HG03469 (cell line): Measurements from ENCODE around the gene RASA4B.
"Not testable (repeated sequence)": the region's sequence is repeated elsewhere in the genome, so short reads cannot be mapped to it uniquely, and the experiment has no call there.

Experiments used
- ATAC-seq: cut with Tn5 transposase; IDR thresholded peaks from one replicate; pipeline ENCODE4 v1.9.1; 2021; ENCODE audit warnings: mild to moderate bottlenecking, moderate library complexity, moderate number of reproducible peaks; ENCODE audit not compliant: unreplicated experiment

Gene RASA4B

DNA sequence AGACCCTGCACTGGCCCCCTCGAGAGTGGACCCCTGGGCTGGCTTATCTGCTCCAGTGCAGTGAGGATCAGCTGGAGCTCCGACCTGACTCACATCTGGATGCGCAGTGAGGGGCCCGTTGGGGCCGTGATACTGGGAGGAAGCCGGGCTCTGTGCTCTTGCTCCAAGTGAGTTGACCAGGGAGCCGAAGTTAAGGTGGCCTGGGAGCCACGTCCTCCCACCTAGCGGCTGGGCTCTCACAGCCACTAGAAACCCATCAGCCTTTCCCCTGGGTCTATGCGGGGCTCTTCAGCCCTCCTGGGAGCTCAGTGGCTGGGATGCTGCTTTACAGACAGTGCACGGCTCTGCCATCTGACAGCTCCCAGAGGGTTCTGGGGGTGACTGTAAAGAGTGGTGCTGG is 62.0 kb downstream of the RASA4B start:
- ATAC-seq, result no peak

DNA sequence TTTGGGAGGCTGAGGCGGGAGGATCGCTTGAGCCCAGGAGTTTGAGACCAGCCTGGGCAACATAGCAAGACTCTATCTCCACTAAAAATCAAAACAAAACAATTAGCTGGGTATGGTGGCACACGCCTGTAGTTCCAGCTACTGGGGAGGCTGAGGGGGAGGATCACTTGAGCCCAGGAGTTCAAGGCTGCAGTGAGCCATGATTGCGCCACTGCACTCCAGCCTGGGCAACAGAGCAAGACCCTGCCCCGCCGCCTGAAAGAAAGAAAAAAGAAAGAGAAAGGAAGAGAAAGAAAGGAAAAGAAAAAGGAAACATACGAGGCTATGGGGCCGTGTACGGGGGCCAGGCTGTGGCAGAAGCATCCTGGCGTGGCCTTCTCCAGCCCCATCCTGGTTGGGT is 62.6 kb downstream of the RASA4B start:
- not testable (repeated sequence) for ATAC-seq

DNA sequence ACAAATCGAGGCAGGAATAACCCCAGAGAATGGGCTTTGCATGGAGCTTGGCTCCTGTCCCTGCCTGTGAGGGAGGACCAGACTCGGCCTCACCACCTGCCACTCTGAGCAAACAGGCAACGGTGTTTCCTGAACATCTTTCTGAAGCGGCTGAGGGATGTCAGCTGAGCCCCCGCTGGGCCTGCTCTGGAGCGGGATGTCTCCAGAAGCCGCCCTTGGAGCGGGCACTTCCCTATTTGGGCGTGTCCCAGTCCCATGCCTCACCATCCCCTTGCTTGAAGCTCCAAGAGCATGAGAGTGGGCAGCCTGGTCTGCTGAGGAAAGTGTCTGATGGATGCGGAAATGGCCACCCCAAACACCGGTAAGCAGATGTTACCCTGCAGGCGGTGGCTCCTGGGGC is 63.1 kb downstream of the RASA4B start:
- no peak for ATAC-seq

DNA sequence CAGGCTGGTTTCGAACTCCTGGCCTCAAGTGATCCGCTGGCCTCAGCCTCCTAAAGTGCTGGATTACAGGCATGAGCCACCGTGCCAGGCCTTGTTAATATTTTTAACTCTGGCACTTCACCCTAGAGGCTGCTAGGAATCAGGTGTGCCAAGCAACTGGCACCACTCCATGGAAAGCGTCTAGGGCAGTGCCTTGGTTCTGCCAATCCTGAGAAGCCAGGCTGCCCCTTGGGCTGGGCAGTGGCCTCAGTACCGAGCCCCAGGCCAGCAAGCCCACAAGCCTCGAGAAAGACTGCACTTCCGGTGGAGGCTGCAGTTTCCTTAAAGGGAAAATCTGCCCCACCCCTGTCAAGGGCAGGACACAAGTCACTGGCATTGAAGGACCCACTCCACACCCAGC is 64.3 kb downstream of the RASA4B start:
- no peak for ATAC-seq

DNA sequence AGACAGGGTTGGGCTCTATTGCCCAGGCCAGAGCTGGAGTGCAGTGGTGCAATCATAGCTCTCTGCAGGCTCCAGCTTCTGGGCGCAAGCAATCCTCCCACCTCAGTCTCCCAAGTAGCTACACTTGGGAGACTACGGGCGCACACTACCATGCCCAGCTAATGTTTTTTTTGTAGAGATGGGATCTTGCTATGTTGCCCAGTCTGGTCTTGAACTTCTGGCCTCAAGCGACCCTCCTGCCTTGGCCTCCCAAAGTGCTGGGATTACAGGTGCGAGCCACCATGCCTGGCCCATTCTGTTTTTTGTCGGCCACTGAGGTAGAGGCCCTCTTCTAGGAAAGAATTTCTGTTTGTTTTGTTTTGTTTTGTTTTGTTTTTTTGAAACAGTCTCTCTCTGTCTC is 65.1 kb downstream of the RASA4B start:
- no peak for ATAC-seq

DNA sequence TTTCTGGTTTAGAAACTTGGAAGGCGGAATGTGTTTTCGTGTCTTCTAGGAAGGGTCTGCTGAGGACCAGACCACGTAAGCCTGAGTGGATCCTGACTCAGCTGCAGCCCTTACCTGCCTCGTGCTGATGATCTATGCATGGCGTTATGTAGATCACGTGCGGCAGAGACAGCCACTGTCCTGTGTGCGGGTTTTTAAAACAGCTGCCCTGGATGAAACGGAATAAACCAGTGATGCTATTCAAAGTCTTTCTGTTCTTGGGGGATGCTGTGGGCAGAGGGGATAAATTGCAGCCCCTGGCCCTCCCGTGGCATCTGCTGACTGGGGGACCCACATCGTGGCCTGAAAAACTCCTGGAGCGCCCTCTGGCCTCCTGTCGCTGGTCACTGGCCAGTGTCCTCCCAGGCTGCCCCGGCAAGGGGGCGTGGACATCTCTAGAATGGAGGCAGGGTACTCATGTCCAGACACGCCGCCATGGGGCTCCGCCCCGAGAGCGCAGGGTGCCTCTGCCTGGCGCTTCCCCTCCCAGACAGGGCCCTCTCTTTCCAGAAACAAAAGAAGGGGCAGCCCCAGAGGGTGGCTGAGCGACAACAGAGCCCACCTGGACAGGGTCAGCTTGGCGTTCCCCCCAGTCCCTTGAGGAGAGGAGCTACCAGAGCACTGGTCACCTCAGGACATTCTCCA is 66.1 kb downstream of the RASA4B start:
- no peak for ATAC-seq

DNA sequence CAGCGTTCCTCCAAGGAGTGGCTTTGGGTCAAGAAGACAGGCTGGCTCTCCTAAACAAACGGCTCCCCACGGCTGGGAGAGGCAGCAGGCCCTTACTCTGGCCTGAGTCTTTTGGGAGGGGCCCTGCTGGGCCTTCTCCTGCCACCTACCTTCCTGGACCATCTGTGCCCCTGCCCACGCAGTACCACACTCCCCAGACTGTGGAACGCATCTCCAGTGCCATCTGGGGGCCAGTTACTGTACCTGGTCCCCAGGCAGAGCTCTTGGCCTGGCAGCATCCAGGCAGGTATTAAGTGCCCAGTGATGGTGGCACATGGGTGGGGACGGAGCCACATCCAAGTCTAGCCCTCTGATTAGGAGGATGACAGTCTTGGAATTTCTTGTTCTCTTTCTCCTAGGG is 67.3 kb downstream of the RASA4B start:
- no peak for ATAC-seq

DNA sequence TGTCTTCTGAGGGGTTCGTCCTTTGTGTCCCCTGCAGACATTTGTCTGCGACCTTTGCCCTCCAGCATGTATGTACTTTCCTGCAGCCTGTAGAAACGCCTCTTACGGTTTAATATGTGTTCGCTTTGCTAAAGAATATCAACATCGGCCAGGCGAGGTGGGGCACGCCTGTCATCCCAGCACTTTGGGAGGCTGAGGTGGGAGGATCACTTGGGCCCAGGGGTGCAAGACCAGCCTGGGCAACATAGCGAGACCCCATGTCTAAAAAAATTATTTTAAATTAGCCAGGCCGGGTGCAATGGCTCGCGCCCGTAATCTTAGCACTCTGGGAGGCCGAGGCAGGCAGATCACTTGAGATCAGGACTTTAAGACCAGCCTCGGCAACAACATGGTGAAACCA is 68.4 kb downstream of the RASA4B start:
- no peak for ATAC-seq

DNA sequence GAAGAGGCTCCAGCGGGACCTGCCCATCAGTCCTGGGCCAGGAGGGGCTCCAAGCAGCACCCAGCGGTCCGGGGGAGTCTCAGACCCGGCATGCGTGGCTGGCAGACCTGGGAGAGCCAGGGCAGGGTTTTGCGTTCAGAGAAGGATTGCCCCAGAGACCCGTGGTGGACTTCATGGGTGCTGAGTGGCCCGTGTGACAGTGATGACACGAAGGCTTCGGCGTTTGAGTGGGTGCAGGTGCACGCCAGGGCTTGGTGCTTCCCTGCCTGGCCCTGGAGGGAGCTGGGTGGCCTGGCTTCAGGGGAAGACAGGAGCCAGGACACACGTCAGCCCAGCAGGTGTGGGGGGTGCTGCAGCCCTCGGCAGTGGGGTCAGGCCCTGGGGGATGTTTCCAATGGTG is 70.3 kb downstream of the RASA4B start:
- no peak for ATAC-seq

DNA sequence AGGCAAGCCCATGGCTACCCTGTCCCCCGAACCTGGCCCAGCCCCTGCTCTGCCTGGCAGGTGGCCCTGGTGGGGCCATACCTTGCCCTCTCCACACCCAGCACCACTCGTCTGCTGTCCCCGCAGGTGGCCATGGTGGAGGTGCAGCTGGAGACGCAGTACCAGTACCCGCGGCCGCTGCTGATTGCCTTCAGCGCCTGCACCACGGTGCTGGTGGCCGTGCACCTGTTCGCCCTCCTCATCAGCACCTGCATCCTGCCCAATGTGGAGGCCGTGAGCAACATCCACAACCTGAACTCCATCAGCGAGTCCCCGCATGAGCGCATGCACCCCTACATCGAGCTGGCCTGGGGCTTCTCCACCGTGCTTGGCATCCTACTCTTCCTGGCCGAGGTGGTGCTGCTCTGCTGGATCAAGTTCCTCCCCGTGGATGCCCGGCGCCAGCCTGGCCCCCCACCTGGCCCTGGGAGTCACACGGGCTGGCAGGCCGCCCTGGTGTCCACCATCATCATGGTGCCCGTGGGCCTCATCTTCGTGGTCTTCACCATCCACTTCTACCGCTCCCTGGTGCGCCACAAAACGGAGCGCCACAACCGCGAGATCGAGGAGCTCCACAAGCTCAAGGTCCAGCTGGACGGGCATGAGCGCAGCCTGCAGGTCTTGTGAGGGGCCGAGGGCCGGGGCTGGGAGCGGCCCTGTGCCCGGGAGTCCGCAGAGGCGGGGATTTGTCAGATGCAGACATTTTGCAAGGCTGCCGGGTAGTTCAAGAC is 71.0 kb downstream of the RASA4B start:
- no peak for ATAC-seq

DNA sequence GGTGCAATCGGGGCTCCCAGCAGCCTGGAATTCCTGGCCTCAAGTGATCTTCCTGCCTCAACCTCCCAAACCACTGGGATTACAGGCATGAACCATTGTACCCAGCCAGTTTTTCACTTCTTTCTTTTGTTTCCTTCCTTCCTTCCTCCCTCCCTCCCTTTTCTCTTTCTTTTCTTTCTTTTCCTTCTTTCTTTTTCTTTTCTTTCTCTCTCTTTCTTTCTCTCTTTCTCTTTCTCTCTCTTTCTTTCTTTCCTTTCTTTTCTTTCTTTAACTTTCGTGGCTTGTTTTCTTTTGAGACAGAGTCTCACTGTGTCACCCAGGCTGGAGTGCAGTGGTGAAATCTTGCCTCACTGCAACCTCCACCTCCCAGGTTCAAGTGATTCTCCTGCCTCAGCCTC is 71.9 kb downstream of the RASA4B start:
- ATAC-seq, result no peak

DNA sequence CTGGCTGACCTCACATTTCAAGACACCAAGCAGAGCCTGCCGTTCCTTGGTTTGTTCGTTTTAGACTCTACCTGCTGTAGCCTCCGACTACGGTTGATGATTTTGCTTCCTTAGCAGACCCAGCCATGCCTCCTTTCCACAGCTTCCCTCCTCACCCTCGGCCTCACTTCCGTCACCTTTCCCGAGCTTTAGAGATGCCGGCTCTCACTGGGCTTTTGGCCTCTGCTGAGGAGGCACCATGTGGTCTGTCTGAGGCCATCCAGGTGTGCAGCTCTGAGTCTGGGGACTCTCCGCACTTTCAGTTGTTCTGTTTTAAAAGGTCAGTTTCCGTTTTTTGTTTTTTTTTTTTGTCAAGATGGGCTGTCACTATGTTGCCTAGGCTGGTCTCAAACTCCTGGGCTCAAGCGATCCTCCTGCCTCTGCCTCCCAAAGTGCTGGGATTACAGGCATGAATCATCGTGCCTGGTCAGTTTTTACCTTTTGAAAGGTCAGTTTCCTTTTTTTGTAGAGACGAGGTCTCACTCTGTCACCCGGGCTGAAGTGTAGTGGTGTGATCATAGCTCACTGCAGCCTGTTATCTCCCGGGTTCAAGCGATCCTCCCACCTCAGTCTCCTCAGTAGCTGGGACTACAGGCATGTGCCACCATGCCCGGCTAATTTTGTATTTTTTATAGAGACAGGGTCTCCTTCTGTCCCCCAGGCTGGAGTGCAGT is 72.5 kb downstream of the RASA4B start:
- ATAC-seq, result peak; percentile 23

DNA sequence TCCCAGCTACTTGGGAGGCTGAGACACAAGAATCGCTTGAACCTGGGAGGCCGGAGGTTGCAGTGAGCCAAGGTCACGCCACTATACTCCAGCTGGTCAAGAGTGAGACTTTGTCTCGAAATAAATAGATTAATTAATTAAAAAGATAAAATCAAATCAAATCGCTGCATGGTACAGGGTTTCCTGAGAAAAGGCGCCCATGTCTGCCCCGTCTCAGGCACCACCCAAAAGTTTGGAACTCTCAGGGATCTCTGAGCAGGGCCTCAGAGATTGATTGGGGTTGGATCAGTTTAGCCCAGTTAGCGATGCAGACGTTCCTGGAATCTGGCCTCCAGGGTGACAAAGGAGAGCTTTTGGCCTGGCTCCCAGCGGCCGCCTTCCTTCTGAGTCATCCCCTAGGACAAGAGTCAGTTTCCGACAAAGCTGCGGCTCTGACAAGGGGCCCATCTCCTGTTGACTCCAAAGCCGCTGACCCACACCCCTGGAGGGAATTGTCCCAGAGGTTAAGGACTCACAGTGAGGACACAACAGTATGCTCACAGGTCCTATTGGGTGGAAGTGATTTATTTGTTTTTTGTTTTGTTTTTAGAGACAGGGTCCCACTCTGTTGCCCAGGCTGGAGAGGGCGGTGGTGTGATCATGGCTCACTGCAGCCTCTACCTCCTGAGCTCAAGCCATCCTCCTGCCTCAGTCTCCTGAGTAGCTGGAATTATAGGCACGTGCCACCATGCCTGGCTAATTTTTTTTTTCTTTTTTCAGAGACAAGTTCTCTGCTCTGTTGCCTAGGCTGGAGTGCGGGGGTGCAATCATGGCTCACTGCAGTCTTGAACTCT is 77.4 kb downstream of the RASA4B start:
- no peak for ATAC-seq

DNA sequence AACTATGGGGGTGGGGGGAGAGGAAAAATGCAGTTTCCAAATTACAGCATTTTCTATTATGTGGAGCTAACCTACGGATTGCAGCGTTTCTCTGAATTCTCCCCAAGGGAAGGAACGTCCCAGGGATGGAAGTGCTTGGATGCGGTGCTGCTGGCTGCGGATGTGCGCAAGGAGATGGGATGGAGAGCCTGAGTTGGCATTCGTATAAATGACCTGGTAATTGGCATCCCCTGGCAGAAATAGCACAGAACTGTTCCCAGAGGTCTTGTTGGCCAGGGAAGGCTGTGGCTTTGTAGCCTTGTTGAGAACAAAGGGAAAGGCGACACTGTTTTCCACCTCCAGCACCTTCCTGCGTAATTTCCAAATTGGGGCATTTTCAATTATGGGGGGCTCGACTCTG is 81.5 kb downstream of the RASA4B start:
- no peak for ATAC-seq

DNA sequence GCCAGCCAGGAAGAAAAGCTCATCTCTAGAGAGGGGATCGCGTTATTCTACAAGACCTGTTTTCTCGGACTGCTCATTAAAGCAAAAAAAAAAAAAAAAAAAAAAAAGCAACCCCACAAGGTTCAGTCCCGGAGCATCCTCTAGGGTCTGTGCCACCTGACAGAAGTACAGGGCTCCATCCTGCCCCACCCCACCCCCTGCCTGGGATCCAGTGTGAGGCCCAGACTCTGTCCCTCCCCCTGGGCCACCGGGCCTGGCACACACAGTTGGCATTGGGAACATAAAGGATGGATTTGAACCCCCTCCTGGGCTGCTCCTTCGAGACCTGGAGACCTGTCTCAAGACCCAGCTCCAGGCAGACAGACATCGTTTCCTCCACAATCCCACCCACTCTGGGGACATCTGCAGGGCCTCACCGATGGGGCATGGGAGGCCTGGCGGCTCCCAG is 83.5 kb downstream of the RASA4B start:
- no peak for ATAC-seq

DNA sequence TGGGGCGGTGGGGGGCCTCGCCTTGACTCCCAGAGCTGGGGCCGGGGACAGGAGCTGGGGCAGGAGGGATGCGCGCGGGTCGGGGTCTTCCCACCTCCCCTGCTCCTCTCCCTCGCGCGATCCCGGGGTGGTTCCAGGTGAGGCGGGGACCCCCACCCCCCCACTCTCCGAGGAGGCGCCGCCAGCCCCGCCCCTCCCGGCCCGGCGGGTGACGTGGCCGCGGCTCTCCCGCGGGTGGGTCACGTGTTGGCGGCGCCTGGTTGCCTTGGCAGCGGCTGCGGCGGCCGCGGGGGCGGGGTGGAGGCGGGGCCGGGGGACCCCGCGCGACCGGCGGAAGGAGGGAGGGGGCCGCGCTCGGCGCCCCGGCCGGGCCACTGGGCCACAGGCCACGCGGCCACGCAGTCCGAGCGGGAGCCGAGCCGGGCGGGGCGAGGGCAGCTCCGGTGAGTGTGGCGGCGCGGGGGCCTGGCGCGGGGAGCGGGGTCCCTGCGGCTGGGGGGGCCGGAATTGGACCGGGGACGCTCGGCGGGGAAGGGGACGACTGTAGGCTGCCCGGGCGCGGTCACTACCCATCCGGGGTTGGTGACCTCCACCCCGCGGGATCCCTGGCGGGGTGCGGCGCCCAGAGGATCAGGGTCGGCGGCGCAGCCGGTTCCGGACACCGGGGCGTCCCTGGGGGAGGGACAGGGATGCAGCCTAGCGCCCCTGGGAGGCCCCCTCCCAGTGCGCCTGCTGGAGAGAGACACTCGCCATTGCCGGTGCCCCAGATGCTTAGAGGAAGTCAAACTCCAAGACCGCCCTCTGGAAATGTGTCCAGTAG is 84.1 kb downstream of the RASA4B start, which contains the start of gene ORAI2:
Gene ORAI2, plus strand, starts transcription at position 357 of the 820 bp plus-strand sequence. CDS start 5,382 bp downstream, outside the sequence.
- ATAC-seq, result no peak
